NCI-H146 (cell line): Measurements from ENCODE around the gene IER5L.
"Not testable (repeated sequence)": the region's sequence is repeated elsewhere in the genome, so short reads cannot be mapped to it uniquely, and the experiment has no call there.

Experiments used
- DNase-seq: peaks from one replicate; lab custom pipeline; 2025; lab: John Stamatoyannopoulos, UW

The IER5L gene

GRCh38 chr9:129178568-129179382, 714 bp upstream of the IER5L start:
- DNase-seq: no peak

GRCh38 chr9:129177443-129177790, 644 bp downstream of the IER5L start:
- no peak for DNase-seq

- DNase-seq: peak; percentile 30
These were observed 1.2 kb downstream of the IER5L start for GRCh38 chr9:129176701-129177442.

GRCh38 chr9:129175825-129176633, 2.0 kb downstream of the IER5L start:
- peak; percentile 24 for DNase-seq

DNA sequence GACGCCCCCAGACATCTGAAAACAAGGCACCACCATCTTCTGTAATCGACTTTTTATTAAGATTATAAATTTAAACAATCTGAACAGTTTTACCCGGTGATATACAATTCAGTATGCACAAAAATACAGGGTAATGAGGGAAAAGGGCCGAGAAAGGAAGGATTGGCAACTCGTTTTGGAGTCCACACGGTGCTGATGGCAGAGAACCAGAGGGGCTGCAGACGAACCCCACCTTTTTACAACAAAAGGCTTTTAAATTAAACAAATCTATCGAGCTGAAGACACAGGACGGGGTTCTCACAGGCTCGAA, 2.6 kb downstream of the IER5L start:
- no peak for DNase-seq

GRCh38 chr9:129174724-129175514, 3.1 kb downstream of the IER5L start:
- no peak for DNase-seq

- DNase-seq: peak; percentile 66
These were observed 3.8 kb downstream of the IER5L start for GRCh38 chr9:129174102-129174723.

DNA sequence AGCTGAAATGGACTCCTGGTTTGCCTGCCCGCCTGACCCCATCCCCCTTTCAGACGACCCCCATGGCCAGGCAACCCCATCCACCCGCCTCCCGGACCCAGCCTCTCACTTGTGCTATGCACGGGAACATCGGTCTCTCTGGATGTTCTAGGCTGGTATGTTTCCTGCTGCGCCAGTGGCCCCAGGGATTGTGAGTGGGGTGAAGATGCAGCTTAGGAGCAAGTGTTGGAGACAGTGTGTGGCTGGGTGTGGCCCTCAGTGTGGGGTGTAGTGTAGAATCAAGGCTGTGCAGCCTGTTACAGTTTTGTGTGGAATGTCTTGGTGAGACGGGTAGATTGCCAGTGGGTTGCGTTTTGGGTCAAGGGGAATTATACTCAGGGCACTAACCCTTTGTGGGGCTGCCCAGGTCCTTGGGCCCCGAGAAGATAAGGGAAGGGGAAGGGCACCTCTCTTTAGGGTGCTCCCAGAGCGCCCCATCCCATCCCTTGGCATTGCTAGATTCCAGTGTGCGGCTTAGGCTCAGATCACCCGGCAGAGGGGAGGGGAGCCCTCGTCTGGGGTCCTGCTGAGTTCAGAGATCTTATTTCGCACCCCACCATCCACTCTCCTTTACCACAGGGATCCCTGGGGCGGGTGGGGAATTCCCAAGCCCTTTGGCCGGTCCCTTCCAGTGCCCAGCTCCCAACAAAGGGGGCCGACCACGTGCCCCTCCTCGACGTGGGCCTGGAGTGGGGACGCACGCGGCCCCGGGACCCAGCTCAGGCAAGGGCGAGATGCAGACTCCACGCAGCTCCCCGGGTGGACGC, 4.6 kb downstream of the IER5L start:
- no peak for DNase-seq

- DNase-seq: no peak
These were observed 5.2 kb downstream of the IER5L start for GRCh38 chr9:129172816-129173215.

- no peak for DNase-seq
These were observed 5.9 kb downstream of the IER5L start for GRCh38 chr9:129171993-129172751.

GRCh38 chr9:129170229-129170628, 7.8 kb downstream of the IER5L start:
- DNase-seq: no peak

DNA sequence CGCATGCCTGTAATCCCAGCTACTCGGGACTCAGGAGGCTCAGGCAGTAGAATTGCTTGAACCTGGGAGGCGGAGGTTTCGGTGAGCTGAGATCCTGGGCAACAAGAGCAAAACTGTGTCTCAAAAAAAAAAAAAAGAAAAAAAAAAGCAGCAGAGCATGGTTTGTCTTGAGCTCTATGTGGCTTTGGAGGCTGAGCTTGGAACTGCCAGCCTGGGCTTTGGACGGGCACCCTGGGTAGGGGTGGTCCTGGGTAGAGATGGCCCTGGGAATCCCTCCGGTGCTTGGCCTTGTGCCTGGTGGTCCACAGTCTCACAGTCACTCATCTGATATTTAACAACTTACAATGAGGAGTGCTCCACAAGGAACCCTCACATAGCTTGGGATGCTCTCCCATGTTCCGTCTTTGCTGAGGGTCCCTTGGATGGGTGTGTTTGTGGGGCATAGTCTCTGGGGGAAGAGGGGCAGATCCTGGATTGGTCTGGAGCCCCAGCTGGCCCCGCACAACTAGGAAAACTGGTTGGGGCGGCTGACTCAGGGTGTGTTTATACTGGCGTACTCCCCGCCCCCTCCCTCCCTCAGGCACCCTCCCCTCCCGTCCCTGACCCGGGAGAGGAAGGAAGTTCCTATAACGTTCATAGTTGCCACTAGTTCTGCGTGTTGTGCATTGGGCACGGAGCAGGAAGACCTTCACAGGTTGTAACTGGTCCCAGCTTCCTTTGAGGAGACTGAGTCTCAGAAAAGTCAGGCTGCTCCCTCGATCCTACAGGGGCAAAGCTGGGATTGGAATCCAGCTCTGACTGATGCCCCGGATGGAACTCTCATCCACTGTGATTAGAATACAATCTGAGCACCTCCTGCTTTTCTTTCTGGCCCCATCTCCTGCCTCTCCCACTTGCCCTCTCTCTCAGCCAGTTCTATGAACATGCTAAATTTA, 11.2 kb downstream of the IER5L start:
- no peak for DNase-seq

DNA sequence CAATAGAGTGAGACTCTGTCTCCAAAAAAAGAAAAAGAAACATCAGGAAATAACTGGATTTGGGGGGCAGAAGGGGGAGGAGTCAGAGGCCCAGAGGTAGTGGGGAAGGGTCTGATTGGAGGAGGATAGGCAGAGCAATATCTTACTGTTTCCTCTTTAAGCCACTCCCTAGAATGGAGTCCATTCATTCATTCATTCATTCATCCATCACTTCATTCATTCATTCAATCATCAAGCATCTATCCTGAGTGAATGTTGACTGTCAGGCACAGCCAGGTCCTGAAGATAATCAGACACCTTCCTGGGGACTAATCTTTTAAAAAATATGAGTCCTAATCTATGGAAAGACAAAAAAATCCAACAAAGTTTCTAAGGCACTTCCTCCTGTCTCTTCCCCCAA, 12.9 kb downstream of the IER5L start:
- DNase-seq: no peak

GRCh38 chr9:129164246-129164930, 13.7 kb downstream of the IER5L start:
- DNase-seq: no peak

- no peak for DNase-seq
These were observed 14.3 kb downstream of the IER5L start for GRCh38 chr9:129163753-129164152.

- not testable (repeated sequence) for DNase-seq
These were observed 14.8 kb downstream of the IER5L start for GRCh38 chr9:129163198-129163670.

- no peak for DNase-seq
These were observed 15.4 kb downstream of the IER5L start for GRCh38 chr9:129162497-129163197.

- no peak for DNase-seq
These were observed 16.6 kb downstream of the IER5L start for GRCh38 chr9:129161534-129161837.
